Measurements from ENCODE around the gene CTAGE1. TPM values are rescaled to one million over a fixed set of nuclear protein-coding genes. Genes with fewer than 3 reads are reported as not detected.

The CTAGE1 gene
- total RNA-seq, 1 experiment from 2014 or later, result not detected

DNA sequence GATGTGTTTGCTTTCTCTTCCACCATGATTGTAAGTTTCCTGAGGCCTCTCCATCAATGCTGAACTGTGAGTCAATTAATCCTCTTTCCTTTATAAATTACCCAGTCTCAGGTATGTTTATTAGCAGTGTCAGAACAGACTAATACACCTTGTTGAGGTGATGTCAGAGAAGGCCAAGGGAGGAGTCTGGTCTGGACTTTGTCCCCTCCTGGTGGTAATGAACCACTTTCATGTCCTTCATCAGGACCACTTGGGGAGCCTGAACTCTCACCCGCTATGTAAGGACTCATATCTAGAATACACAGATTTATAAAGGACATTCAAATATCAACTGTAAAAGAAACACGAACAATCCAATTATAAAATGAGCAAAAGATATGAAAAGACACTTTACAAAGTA is 2.9 kb upstream of the CTAGE1 start:
- intact Hi-C loops (cut with micrococcal nuclease), result no loop called here
- no TSS peak for BruUV-seq (replicated peaks)
- DNase-seq (no peak), ATAC-seq (no peak)
- H3K4me1 ChIP-seq (ENCODE audit: insufficient read depth, low read length), result peaks cover 9% of the 10 kb centered on the region
- H3F3A ChIP-seq (ENCODE audit: low read length, unreplicated experiment), result no peaks in the 10 kb centered on the region
- ChIA-PET CTCF (no interaction called here), POLR2A (ENCODE audit: unreplicated experiment) (no interaction called here)
- H3K9me2 ChIP-seq (replicated peaks; ENCODE audit: low read length), result no peaks in the 10 kb centered on the region
- TF ChIP-seq EZH2phosphoT487 (IDR thresholded peaks at IDR 0.05; ENCODE audit: borderline replicate concordance, low read length) (no peak), CTCF (conservative IDR thresholded peaks at IDR 0.05; ENCODE audit: low read depth, low read length) (no peak; the same call in 1 of the 2 replicates), EZH2 (IDR thresholded peaks at IDR 0.05; ENCODE audit: low read length, unreplicated experiment) (no peak)
- no peaks in the 10 kb centered on the region for H3K27me3 ChIP-seq (ENCODE audit: low read length)
- H3K36me3 ChIP-seq (ENCODE audit: low read depth, low read length), result no peaks in the 10 kb centered on the region
- H3K4me2 ChIP-seq (ENCODE audit: low read length), result no peak overlapping the region
- no peak overlapping the region for H3K27ac ChIP-seq (ENCODE audit: low read length)
- H3K79me2 ChIP-seq (ENCODE audit: low read length), result no peaks in the 10 kb centered on the region
- H3K9me3 ChIP-seq (ENCODE audit: low read length), result no peaks in the 10 kb centered on the region
- H2AFZ ChIP-seq (ENCODE audit: low read length), result no peak overlapping the region
- H3K4me3 ChIP-seq (ENCODE audit: low read length), result no peak overlapping the region
- H3K9ac ChIP-seq (ENCODE audit: low read length), result no peak overlapping the region
- no peaks in the 10 kb centered on the region for H4K20me1 ChIP-seq (ENCODE audit: low read length)

- POLR2A ChIA-PET (ENCODE audit: unreplicated experiment), result no interaction called here
- Histone ChIP-seq H3K36me3 (ENCODE audit: low read depth, low read length) (no peaks in the 10 kb centered on the region), H3F3A (ENCODE audit: low read length, unreplicated experiment) (no peaks in the 10 kb centered on the region), H3K27me3 (ENCODE audit: low read length) (no peaks in the 10 kb centered on the region), H3K4me3 (ENCODE audit: low read length) (no peak overlapping the region), H3K4me1 (ENCODE audit: insufficient read depth, low read length) (no peaks in the 10 kb centered on the region), H3K9me2 (replicated peaks; ENCODE audit: low read length) (no peaks in the 10 kb centered on the region), H4K20me1 (ENCODE audit: low read length) (no peaks in the 10 kb centered on the region), H3K79me2 (ENCODE audit: low read length) (no peaks in the 10 kb centered on the region), H3K9me3 (ENCODE audit: low read length) (no peaks in the 10 kb centered on the region), H2AFZ (ENCODE audit: low read length) (no peak overlapping the region), H3K4me2 (ENCODE audit: low read length) (no peak overlapping the region), H3K27ac (ENCODE audit: low read length) (no peak overlapping the region), H3K9ac (ENCODE audit: low read length) (no peak overlapping the region)
- TF ChIP-seq CTCF (conservative IDR thresholded peaks at IDR 0.05; ENCODE audit: low read depth, low read length) (no peak), EZH2 (IDR thresholded peaks at IDR 0.05; ENCODE audit: low read length, unreplicated experiment) (no peak), EZH2phosphoT487 (IDR thresholded peaks at IDR 0.05; ENCODE audit: borderline replicate concordance, low read length) (no peak)
- CTCF ChIA-PET, result no interaction called here
- no peak for ATAC-seq
- no TSS peak for BruUV-seq (replicated peaks)
- DNase-seq, result no peak
- intact Hi-C loops (cut with micrococcal nuclease), result no loop called here
Observed at GRCh38 chr18:22412176-22412911, 5.4 kb downstream of the CTAGE1 start.

DNA sequence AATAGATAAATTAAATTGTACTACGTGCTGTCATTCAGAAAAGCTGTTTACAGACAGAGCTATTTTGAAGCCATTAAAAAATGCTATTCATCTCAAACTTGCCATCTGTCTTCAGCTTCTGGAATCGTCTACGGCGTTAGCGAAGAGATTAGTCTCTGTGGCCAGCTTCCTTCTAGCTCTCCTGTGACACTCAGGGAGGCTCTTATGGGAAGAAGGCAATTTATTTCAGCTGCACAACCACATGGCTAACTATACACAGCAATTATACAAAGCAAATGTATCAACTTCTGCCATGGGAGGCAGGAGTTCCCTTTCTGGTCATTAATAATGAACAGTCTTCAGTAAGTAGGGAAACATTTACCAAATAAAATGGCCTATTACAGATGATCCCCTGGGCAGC is 6.3 kb downstream of the CTAGE1 start:
- Histone ChIP-seq H3K4me1 (ENCODE audit: insufficient read depth, low read length) (no peaks in the 10 kb centered on the region), H3K36me3 (ENCODE audit: low read depth, low read length) (no peaks in the 10 kb centered on the region), H3F3A (ENCODE audit: low read length, unreplicated experiment) (no peaks in the 10 kb centered on the region), H3K27ac (ENCODE audit: low read length) (no peak overlapping the region), H3K9me2 (replicated peaks; ENCODE audit: low read length) (no peaks in the 10 kb centered on the region), H3K27me3 (ENCODE audit: low read length) (no peaks in the 10 kb centered on the region), H3K9me3 (ENCODE audit: low read length) (no peaks in the 10 kb centered on the region), H3K4me3 (ENCODE audit: low read length) (no peak overlapping the region), H3K4me2 (ENCODE audit: low read length) (no peak overlapping the region), H4K20me1 (ENCODE audit: low read length) (no peaks in the 10 kb centered on the region), H3K79me2 (ENCODE audit: low read length) (no peaks in the 10 kb centered on the region), H3K9ac (ENCODE audit: low read length) (no peak overlapping the region), H2AFZ (ENCODE audit: low read length) (no peak overlapping the region)
- TF ChIP-seq EZH2 (IDR thresholded peaks at IDR 0.05; ENCODE audit: low read length, unreplicated experiment) (no peak), CTCF (conservative IDR thresholded peaks at IDR 0.05; ENCODE audit: low read depth, low read length) (no peak), EZH2phosphoT487 (IDR thresholded peaks at IDR 0.05; ENCODE audit: borderline replicate concordance, low read length) (no peak)
- ATAC-seq, result no peak
- intact Hi-C loops (cut with micrococcal nuclease), result no loop called here
- ChIA-PET POLR2A (ENCODE audit: unreplicated experiment) (no interaction called here), CTCF (no interaction called here)
- BruUV-seq (replicated peaks), result no TSS peak
- no peak for DNase-seq

Measured in PC-3 (cell line).